GM18861 (cell line): ENCODE results near the gene MDM2.
"Not testable (repeated sequence)": the region's sequence is repeated elsewhere in the genome, so short reads cannot be mapped to it uniquely, and the experiment has no call there.

ENCODE experiments used
- ATAC-seq: cut with Tn5 transposase; IDR thresholded peaks from one replicate; pipeline ENCODE4 v1.9.1; 2021; ENCODE audit not compliant: unreplicated experiment

MDM2 gene

DNA sequence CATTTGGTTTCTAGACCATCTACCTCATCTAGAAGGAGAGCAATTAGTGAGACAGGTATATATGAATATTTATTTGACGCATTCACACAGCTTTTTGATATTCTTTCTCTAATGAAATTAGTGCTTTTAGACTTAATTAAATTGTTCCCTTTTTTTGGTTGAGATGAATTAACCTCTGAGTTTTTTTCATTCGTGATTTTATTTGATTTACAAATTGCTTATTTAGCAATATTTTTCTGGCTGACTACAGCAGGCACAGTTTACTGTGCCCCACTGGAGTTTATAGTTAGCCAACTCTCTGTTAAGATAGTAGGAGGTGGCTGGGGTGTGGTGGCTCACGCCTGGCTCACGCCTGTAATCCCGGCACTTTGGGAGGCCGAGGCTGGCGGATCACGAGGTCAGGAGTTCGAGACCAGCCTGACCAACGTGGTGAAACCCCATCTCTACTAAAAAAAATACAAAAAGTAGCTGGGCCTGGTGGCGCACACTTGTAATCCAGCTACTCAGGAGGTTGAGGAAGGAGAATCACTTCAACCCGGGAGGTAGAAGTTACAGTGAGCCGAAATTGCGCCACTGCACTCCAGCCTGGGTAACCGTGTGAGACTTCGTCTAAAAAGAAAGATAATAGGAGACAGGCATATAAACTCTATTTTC, 16.7 kb downstream of the MDM2 start:
- ATAC-seq, result no peak

DNA sequence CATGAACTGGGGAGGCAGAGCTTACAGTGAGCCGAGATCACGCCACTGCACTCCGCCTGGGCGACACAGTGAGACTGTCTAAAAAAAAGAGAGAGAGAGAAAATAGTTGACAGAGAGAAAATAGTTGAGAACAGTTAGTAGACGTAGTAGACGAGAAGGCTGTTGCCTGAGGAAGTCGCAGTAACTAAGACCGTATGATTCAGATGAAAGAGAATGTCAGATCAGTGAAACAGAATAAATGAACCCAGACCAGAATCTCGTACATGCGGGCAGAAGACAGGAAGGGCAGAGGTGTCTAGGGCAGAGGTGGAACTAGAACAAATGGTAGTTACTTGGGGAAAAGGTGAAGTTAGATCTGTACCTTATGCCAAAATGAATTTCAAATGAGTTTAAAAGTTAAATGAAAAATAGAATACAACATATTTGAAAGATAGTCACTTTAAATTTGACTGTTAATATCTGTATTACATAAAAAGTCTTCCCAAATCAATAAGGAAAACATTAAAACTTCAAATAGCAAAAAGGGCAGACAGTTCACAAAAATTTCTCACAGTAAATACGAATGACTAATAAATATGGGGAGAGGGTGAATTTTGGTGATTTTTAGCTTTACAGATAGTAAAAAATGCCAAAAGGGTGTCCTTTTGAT, 17.7 kb downstream of the MDM2 start:
- ATAC-seq, result no peak

DNA sequence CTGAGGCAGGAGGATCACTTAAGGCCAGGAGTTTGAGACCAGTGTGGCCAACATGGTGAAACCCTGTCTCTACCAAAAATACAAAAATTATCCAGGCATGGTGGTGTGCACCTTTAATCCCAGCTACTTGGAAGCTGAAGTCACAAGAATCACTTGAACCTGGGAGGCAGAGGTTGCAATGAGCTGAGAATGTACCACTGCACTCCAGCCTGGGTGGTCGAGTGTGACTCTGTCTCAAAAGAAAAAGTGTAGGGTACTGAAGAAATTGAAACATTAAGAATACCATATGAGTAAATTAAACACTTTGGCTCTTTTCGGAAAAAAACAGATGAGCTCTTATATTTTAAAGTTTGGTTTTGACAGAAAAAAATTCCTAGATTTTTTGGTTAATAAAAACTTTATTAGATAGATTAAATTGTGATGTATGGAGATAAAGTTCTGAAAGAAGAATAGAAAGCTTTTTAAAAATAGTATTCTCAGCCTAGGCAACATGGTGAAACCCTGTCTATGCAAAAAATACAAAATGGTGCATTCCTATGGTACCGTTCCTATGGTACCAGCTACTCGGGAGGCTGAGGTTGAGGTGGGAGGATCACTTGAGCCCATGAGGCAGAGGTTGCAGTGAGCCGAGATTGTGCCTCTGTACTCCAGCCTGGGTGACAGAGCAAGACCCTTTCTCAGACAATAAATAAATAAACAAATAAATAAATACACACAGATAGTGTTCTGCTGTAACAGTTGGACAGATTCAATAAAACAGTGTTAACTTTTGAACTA, 20.1 kb downstream of the MDM2 start:
- ATAC-seq, result no peak

DNA sequence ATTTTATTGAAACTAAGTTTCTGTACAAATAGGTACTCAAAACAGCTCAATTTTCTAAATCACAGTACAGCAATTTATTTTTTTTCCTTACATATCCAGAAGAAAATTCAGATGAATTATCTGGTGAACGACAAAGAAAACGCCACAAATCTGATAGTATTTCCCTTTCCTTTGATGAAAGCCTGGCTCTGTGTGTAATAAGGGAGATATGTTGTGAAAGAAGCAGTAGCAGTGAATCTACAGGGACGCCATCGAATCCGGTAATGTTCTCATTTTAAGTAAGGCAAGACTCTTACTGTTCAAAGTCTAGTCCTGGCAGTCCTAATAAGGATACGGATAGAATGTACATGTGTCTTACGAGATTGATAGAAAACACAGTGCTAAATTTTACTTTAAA, 20.7 kb downstream of the MDM2 start:
- no peak for ATAC-seq

DNA sequence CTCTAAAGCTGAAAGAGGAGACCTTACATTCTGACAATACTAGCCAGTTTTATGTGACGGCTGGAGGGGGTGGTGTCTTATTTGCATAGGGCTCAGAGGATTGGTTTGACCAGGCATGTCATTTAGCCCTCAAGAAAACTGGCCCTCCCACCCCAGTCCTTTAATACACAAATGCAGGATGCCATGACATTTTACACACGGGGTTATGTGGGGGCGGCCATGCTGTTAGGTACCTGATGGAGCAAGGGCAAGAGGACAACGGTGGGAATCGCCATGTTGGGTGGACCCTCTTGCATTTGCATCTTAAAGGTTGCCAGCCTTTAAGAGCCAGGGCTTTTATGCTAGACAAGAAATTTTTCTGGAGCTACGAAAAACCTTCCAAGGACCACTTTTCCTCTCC, 23.3 kb downstream of the MDM2 start:
- ATAC-seq, result no peak

DNA sequence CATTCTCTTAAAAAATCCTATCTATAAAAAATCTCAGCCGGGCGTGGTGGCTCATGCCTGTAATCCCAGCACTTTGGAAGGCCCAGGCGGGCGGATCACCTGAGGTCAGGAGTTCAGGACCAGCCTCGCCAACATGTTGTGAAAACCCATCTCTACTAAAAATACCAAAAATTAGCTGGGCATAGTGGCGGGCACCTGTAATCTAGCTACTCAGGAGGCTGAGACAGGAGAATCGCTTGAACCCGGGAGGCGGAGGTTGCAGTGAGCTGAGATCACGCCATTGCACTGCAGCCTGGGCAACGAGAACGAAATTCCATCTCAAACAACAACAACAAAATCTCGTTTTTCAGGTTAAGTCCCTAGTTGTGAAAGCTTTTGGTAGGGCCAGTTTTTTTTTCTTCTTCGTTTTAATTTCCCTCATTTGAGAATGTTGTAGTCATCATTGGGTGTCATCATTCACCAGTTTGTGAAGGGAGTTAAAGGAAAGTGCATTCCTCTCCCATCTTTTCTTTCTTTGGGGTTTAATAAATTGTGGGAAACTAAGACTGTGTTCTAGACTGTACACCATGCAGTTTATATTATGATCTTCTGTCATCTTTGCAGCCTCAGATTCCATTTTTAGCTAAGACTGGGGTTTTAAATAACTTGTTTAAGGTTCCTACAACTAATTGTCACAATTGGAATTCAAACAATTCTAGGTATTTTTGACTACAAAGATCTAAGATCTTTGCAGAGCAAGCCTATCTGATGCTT, 23.9 kb downstream of the MDM2 start:
- no peak for ATAC-seq

DNA sequence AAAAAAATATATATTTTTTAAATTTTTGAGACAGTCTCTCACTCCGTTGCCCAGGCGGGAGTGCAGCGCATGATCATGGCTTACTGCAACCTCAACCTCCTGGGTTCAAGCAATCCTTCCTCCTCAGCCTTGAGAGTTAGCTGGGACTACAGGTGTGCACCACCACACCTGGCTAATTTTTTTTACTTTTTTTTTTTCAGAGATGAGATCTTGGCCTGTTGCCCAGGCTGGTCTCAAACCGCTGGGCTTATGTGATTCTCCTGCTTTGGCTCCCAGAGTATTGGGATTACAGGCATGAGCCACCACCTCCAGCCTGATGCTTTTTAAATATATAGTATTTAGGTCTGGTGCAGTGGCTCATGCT, 24.5 kb downstream of the MDM2 start:
- ATAC-seq, result no peak

DNA sequence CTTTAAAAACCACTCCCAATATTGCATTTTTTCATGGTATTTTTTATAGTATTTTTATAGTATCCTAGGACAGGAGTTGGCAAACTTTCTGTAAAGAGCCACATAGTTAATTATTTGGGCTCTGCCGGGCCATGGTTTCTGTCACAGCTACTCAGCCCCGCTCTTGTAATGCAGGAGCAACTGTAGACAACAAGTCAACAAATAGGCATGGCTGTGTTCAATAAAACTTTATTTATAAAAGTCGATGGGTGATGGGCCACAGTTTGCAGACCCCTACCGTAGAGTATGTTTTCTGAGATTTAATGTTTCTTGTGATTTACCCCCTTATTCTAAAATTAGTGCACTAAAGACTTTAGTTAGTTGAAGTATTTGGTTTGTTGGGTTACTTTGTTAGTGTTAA, 25.5 kb downstream of the MDM2 start:
- no peak for ATAC-seq

DNA sequence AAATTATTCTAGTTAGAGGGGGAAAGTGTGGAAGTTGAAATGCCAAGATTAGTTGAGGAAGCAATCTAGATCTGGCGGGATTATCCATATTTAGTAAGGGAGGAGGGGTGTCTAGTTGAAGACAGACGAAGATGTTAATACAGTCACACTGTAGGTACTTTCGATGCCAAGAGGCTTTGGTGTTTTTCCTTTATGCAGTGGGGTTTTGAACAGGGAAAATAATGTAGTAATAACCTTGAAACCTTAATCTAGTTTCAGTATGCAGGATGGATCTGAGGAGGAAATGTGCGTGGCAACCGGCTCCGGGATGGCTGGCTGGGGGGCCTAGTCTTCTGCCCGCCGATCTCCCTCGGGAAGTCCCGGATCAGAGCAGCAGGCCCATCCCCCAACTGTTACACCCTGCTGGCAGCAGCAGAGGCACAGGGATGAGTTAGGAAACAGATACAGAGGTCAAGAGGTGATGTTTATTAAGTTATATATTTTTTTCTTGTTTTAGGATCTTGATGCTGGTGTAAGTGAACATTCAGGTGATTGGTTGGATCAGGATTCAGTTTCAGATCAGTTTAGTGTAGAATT, 27.4 kb downstream of the MDM2 start:
- ATAC-seq, result no peak

DNA sequence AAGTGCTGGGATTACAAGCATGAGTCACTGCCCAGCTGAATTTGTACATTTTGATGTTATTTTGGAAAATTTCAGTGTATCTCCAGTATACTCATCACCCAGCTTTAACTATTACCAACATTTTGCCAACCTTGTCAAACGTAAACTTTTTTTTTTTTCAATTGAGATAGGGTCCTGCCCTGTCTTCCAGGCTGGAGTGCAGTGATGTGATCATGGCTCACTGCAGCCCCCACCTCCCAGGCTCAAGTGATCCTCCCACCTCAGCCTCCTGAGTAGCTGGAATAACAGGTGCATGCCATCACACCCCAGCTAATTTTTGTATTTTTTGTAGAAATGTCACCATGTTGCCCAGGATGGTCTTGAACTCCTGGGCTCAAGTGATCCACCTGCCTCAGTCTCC, 29.2 kb downstream of the MDM2 start:
- ATAC-seq, result no peak

DNA sequence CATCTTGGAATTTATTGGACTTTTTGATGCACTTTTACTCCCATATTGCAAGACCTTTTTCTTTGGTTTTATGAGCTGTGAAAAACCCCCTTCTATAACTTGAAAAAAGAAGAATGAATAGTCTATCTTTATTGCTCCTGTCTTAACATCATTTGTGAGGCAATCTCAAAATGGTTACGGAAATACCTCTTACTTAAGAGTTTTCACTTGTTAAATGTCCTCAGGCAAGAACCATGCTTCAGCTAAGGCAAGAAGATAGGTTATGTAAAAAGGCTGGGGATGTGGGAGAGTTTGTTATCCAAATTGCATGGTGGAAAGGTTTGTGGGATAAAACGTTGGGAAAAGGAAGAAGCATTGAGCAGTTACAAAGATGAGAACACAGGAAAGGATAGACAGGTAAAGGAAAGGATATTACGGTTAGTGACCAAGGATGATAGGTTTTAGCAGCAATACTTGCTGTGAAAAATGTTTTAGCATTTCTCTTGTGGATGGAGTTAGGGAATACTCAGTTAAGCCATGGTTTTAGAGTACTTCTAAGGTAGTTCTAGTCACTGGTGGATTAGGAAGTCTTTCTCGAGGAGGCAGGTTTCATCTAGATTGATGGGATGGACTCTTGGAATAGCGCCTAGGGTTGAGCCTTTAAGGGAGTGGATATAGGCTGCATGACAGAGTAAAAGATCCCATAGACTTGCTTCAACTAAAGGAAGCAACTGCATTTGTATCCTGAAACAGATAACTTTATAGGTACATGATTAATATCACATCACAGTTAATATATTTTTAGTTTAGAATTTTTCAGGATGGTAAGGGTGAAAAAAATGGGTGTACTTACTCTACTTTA, 30.3 kb downstream of the MDM2 start:
- ATAC-seq, result no peak

DNA sequence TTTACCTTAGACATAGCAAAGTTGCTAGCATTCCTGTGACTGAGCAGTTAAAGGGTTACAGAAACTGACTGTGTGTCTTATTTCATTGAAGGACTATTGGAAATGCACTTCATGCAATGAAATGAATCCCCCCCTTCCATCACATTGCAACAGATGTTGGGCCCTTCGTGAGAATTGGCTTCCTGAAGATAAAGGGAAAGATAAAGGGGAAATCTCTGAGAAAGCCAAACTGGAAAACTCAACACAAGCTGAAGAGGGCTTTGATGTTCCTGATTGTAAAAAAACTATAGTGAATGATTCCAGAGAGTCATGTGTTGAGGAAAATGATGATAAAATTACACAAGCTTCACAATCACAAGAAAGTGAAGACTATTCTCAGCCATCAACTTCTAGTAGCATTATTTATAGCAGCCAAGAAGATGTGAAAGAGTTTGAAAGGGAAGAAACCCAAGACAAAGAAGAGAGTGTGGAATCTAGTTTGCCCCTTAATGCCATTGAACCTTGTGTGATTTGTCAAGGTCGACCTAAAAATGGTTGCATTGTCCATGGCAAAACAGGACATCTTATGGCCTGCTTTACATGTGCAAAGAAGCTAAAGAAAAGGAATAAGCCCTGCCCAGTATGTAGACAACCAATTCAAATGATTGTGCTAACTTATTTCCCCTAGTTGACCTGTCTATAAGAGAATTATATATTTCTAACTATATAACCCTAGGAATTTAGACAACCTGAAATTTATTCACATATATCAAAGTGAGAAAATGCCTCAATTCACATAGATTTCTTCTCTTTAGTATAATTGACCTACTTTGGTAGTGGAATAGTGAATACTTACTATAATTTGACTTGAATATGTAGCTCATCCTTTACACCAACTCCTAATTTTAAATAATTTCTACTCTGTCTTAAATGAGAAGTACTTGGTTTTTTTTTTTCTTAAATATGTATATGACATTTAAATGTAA, 31.5 kb downstream of the MDM2 start:
- ATAC-seq, result no peak

DNA sequence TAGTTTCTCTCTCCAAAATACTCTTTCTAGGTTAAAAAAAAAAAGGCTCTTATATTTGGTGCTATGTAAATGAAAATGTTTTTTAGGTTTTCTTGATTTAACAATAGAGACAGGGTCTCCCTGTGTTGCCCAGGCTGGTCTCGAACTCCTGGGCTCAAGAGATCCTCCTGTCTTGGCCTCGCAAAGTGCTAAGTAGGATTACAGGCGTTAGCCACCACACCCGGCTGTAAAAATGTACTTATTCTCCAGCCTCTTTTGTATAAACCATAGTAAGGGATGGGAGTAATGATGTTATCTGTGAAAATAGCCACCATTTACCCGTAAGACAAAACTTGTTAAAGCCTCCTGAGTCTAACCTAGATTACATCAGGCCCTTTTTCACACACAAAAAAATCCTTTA, 33.2 kb downstream of the MDM2 start:
- not testable (repeated sequence) for ATAC-seq

DNA sequence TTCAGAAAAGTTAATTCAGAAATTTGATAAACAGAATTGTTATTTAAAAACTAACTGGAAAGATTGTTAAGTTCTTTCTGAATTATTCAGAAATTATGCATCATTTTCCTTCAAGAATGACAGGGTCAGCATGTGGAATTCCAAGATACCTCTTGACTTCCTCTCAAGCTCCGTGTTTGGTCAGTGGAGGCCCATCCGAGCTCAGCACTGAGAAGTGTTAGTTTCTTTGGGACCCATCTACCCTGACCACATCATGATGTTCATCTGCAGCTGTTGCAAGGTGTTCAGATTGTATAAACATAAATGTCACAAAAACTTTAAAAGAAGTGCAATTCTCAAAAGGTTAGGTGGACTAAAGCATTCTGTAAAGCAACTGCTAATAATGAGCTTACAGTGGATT, 33.7 kb downstream of the MDM2 start:
- ATAC-seq, result no peak

DNA sequence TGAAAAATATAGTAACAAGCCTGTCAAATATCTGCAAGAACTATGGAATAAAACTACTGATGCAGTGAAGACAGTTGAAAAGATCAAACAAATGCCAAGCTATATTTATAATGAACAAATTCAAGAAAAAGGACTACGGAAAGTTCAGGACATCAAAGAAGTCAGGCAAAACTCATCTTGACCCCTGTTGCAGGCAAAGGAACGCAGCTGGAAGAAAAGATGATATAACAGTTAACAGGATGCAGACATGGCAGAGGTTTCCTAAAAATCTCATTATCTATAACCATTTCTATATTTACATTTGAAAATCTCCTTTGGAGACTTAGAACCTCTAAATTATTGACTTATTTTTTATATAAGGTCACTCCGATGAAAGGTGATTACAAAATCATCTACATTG, 34.1 kb downstream of the MDM2 start:
- ATAC-seq, result no peak

DNA sequence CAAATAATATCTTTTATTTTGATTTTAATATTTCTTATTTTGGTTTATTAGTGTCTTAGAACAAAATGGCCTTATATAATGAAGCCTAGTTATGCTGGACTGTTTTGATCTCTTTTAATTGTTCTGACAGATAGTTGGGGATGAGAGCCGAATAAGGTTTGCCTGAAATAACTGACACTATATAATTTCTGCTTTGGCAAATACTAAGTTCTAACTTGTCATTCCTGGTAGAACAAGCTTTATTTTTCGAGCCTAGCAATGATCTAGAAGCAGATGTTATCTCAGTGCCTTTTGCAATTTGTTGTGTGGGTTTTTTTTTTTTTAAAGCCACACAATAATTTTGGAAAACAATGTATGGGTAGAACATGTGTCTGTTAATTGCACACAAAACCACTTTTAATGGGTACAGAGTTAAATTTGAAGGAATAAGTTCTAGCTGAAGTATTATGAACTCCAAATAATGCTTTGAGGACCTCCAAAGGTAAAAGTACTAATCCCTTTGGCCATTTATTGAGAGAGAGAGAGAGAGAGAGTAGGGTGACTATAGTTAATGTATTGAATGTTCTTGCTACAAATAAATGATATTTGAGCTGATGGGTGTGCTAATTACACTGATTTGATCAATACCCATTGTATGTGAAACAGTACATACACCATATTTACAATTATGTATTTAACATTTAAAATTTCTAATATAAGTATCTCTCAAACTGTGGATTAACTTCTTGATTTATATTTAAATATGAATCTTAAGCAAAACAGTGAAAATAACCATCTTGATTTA, 35.0 kb downstream of the MDM2 start:
- ATAC-seq, result no peak

DNA sequence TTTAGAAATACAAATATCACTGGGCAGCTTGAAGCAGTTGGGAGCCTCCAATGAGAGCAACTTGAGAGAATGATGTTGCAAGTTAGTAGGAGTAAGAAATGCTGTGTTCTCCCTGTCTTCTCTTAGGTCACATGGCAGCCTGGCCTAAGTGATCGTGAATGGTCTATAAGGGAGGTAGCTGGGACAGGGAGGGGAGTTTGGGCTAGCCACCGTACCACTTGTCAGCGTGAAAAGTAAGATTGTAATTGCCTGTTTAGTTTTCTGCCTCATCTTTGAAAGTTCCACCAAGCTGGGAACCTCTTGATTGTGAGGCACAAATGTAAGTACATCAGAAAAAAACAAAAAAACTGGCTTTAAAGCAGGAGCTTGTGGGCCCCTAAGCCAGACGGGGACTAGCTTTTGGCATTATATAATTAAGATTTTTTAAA, 36.4 kb downstream of the MDM2 start:
- ATAC-seq, result no peak
